ENCODE results near the gene DEFB113. TPM values are rescaled to one million over a fixed set of nuclear protein-coding genes. Genes with fewer than 3 reads are reported as not detected.

Gene DEFB113
- polyA plus RNA-seq, 2 of the 4 experiments (the other 2 are of a cell fraction), result not detected

DNA sequence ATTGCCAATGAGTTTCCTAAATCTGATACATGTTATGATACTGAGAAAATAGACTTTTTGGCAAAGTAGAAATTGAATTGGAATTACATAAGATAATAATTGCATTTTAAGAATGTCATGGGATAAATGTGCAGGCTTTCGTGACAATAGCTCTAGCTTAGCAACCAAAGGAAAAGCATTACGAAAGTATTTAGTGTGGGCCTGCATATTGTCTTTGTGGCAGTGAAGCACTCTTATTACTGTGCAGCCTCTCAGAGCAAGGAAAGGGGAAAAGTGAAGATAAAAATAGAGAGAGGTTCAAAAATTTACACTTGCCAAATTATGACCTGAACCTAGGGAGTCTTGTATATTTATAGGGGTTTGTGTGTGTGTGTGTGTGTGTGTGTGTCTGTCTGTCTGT is 12.6 kb upstream of the DEFB113 start (continued):
- TF ChIP-seq, protein P1, sequence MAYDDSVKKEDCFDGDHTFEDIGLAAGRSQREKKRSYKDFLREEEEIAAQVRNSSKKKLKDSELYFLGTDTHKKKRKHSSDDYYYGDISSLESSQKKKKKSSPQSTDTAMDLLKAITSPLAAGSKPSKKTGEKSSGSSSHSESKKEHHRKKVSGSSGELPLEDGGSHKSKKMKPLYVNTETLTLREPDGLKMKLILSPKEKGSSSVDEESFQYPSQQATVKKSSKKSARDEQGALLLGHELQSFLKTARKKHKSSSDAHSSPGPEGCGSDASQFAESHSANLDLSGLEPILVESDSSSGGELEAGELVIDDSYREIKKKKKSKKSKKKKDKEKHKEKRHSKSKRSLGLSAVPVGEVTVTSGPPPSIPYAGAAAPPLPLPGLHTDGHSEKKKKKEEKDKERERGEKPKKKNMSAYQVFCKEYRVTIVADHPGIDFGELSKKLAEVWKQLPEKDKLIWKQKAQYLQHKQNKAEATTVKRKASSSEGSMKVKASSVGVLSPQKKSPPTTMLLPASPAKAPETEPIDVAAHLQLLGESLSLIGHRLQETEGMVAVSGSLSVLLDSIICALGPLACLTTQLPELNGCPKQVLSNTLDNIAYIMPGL (CRISPR knock-in tag; IDR thresholded peaks at IDR 0.05; ENCODE audit: borderline replicate concordance), result no peak
- TF ChIP-seq BHLHE40 (IDR thresholded peaks at IDR 0.05; ENCODE audit: low read depth, low read length) (no peak), RFX5 (IDR thresholded peaks at IDR 0.05) (no peak), KDM1A (IDR thresholded peaks at IDR 0.05; ENCODE audit: low read depth) (no peak)

DNA sequence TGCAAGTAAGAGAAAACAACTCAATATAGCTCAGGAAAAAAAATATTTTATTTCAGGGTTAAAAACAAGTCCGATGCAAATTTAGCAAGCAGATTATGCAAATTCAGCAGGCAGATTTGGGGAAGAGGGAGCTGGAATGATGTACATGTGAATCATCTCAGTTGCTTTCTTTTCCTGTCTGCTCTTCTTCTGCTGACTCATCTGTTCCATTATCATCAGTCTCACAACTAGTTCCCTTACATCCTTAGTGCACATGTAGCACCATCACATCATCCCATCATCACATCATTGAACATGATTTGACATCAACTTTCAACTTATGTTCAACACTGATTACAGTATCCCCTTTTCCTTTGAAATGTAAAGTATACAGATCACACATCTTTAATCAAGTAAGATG is 11.5 kb upstream of the DEFB113 start:
- peak in 1 of 2 experiments; percentile 1 for DNase-seq (ENCODE audit: low read depth in 1 of 2, low spot score in 1 of 2)
- Histone ChIP-seq H3K4me3 (no peak overlapping the region), H3K9me3 (no peaks in the 10 kb centered on the region), H3K27ac (no peak overlapping the region), H3K4me2 (no peak overlapping the region), H3K4me1 (no peaks in the 10 kb centered on the region)
- CTCF ChIA-PET, result no interaction called here
- TF ChIP-seq MAZ (IDR thresholded peaks at IDR 0.05; ENCODE audit: borderline replicate concordance, low read depth, low read length) (no peak), MAFK (IDR thresholded peaks at IDR 0.05; ENCODE audit: partially characterized antibody) (peak; percentile 51)
- ATAC-seq, result no peak
- POLR2A ChIA-PET, result no interaction called here
- no peak for FAIRE-seq
- WGBS (ENCODE audit: missing lambda C conversion rate), result 0% methylated on average over 1 of the region's 1 CpG

DNA sequence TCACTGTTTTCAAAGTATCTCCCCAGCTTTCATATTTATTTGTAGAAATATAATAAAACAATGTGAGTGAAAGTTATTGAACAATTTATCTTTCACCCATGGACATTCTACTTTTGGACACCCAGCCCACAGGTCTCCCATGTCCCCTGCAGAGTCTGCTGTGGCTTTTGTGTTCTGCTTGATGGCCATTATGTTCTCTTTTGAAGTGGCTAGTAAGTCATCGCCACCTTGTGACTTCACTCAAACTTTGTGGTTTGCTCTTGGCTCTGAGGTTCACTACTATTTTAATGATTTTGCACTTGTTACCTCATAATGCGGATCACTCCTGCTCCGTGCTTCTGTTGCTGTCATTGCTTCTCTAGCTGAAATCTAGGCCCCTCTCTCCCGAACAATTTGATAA is 10.2 kb upstream of the DEFB113 start:
- POLR2A ChIA-PET, result no interaction called here
- CTCF ChIA-PET, result no interaction called here
- Histone ChIP-seq H3K27ac (no peak overlapping the region), H3K4me2 (no peak overlapping the region), H3K4me3 (no peak overlapping the region), H3K9me3 (no peaks in the 10 kb centered on the region), H3K4me1 (no peaks in the 10 kb centered on the region)
- no peak for TF ChIP-seq SMC3 (IDR thresholded peaks at IDR 0.05)
- TF ChIP-seq, protein P2, sequence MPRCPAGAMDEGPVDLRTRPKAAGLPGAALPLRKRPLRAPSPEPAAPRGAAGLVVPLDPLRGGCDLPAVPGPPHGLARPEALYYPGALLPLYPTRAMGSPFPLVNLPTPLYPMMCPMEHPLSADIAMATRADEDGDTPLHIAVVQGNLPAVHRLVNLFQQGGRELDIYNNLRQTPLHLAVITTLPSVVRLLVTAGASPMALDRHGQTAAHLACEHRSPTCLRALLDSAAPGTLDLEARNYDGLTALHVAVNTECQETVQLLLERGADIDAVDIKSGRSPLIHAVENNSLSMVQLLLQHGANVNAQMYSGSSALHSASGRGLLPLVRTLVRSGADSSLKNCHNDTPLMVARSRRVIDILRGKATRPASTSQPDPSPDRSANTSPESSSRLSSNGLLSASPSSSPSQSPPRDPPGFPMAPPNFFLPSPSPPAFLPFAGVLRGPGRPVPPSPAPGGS (IDR thresholded peaks at IDR 0.05), result no peak
- no peak for TF ChIP-seq ZNF302 (CRISPR knock-in tag; IDR thresholded peaks at IDR 0.05)
- TF ChIP-seq, protein P1 (CRISPR knock-in tag; IDR thresholded peaks at IDR 0.05; ENCODE audit: borderline replicate concordance), result no peak
- TF ChIP-seq, protein P3, sequence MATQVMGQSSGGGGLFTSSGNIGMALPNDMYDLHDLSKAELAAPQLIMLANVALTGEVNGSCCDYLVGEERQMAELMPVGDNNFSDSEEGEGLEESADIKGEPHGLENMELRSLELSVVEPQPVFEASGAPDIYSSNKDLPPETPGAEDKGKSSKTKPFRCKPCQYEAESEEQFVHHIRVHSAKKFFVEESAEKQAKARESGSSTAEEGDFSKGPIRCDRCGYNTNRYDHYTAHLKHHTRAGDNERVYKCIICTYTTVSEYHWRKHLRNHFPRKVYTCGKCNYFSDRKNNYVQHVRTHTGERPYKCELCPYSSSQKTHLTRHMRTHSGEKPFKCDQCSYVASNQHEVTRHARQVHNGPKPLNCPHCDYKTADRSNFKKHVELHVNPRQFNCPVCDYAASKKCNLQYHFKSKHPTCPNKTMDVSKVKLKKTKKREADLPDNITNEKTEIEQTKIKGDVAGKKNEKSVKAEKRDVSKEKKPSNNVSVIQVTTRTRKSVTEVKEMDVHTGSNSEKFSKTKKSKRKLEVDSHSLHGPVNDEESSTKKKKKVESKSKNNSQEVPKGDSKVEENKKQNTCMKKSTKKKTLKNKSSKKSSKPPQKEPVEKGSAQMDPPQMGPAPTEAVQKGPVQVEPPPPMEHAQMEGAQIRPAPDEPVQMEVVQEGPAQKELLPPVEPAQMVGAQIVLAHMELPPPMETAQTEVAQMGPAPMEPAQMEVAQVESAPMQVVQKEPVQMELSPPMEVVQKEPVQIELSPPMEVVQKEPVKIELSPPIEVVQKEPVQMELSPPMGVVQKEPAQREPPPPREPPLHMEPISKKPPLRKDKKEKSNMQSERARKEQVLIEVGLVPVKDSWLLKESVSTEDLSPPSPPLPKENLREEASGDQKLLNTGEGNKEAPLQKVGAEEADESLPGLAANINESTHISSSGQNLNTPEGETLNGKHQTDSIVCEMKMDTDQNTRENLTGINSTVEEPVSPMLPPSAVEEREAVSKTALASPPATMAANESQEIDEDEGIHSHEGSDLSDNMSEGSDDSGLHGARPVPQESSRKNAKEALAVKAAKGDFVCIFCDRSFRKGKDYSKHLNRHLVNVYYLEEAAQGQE (IDR thresholded peaks at IDR 0.05), result no peak
- TF ChIP-seq, protein P4, sequence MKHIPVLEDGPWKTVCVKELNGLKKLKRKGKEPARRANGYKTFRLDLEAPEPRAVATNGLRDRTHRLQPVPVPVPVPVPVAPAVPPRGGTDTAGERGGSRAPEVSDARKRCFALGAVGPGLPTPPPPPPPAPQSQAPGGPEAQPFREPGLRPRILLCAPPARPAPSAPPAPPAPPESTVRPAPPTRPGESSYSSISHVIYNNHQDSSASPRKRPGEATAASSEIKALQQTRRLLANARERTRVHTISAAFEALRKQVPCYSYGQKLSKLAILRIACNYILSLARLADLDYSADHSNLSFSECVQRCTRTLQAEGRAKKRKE (CRISPR knock-in tag; IDR thresholded peaks at IDR 0.05; ENCODE audit: low read depth), result no peak
- TF ChIP-seq EHF (CRISPR knock-in tag; IDR thresholded peaks at IDR 0.05), result no peak
- no peak for TF ChIP-seq HOXB13 (CRISPR knock-in tag; IDR thresholded peaks at IDR 0.05; ENCODE audit: low read depth)
- DNase-seq (ENCODE audit: low read depth in 1 of 2, low spot score in 1 of 2), result no peak
- WGBS (ENCODE audit: missing lambda C conversion rate), result 64% methylated on average over 4 of the region's 4 CpGs
- FAIRE-seq, result no peak
- no peak for ATAC-seq
